SH-SY5Y (cell line): ENCODE measurements around the gene PRDM16.

Experiments used
- GATA2 ChIP-seq: IDR thresholded peaks from 2 replicates; pipeline ENCODE4 v1.6.1; 2011; ENCODE audit warnings: mild to moderate bottlenecking, low read depth, low read length
- GATA3 ChIP-seq: IDR thresholded peaks from 2 replicates; pipeline ENCODE4 v1.6.1; 2011; ENCODE audit warnings: low read depth, mild to moderate bottlenecking, low read length, moderate library complexity

GRCh38 chr1:3472906-3473305, 403.9 kb downstream of the PRDM16 start:
- TF ChIP-seq GATA2 (no peak), GATA3 (no peak)
